Measurements from ENCODE around the gene PLPPR1.

The PLPPR1 gene

DNA sequence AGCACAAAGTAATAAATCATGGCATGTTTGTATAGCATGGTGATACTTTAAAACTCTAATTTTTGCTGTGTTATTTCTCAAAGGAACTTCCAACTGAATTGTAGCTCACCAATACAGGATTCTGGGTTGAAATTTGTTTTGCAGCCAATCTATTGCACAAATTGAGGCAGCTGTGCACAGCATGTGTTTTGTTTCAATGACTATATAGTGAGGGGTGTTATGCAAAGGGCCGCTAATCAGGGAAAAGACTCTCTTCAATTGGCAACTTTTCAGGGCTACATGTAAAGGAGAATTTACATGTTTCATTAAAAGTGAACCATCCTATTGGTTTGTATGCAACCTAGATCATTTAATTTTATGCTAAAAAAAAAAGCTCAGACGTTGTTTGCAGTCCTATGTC lies 44.6 kb downstream of the PLPPR1 start:
- TF ChIP-seq, protein P1, sequence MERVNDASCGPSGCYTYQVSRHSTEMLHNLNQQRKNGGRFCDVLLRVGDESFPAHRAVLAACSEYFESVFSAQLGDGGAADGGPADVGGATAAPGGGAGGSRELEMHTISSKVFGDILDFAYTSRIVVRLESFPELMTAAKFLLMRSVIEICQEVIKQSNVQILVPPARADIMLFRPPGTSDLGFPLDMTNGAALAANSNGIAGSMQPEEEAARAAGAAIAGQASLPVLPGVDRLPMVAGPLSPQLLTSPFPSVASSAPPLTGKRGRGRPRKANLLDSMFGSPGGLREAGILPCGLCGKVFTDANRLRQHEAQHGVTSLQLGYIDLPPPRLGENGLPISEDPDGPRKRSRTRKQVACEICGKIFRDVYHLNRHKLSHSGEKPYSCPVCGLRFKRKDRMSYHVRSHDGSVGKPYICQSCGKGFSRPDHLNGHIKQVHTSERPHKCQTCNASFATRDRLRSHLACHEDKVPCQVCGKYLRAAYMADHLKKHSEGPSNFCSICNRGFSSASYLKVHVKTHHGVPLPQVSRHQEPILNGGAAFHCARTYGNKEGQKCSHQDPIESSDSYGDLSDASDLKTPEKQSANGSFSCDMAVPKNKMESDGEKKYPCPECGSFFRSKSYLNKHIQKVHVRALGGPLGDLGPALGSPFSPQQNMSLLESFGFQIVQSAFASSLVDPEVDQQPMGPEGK (CRISPR knock-in tag; IDR thresholded peaks at IDR 0.05; ENCODE audit: borderline replicate concordance), result no peak
- TF ChIP-seq, protein P2, sequence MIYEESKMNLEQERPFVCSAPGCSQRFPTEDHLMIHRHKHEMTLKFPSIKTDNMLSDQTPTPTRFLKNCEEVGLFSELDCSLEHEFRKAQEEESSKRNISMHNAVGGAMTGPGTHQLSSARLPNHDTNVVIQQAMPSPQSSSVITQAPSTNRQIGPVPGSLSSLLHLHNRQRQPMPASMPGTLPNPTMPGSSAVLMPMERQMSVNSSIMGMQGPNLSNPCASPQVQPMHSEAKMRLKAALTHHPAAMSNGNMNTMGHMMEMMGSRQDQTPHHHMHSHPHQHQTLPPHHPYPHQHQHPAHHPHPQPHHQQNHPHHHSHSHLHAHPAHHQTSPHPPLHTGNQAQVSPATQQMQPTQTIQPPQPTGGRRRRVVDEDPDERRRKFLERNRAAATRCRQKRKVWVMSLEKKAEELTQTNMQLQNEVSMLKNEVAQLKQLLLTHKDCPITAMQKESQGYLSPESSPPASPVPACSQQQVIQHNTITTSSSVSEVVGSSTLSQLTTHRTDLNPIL (CRISPR knock-in tag; IDR thresholded peaks at IDR 0.05; ENCODE audit: low read depth), result no peak
- TF ChIP-seq CSDC2 (CRISPR knock-in tag; IDR thresholded peaks at IDR 0.05) (no peak), ZNF565 (CRISPR knock-in tag; conservative IDR thresholded peaks at IDR 0.05; ENCODE audit: low read depth) (no peak), ARNTL (CRISPR knock-in tag; IDR thresholded peaks at IDR 0.05; ENCODE audit: borderline replicate concordance, low read depth) (no peak), OSR1 (CRISPR knock-in tag; IDR thresholded peaks at IDR 0.05) (no peak)
- TF ChIP-seq, protein P3, sequence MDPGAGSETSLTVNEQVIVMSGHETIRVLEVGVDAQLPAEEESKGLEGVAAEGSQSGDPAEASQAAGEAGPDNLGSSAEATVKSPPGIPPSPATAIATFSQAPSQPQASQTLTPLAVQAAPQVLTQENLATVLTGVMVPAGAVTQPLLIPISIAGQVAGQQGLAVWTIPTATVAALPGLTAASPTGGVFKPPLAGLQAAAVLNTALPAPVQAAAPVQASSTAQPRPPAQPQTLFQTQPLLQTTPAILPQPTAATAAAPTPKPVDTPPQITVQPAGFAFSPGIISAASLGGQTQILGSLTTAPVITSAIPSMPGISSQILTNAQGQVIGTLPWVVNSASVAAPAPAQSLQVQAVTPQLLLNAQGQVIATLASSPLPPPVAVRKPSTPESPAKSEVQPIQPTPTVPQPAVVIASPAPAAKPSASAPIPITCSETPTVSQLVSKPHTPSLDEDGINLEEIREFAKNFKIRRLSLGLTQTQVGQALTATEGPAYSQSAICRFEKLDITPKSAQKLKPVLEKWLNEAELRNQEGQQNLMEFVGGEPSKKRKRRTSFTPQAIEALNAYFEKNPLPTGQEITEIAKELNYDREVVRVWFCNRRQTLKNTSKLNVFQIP (CRISPR knock-in tag; IDR thresholded peaks at IDR 0.05; ENCODE audit: borderline replicate concordance, low read depth), result no peak
- no peak for ATAC-seq

DNA sequence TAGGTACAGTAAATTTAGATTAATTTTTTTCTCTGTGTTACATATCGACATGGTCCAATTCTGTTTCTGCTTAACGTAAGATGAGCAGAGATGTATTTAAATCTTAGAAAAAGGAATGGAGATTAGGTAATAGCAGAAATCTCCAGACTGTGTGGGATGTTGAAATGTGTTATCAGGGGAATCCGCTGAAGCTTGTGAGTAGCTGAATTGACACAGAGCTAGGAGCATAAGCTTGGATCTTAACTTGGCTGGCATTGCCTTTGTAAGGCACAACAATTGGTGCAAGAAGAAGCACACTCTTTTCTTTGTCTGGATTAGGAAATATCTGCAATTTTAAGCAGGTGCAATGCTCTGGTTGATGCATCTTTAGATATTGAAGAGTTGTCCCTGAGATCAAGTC lies 53.1 kb downstream of the PLPPR1 start:
- TF ChIP-seq CSDC2 (CRISPR knock-in tag; IDR thresholded peaks at IDR 0.05), result no peak
- no peak for TF ChIP-seq SNAI2 (CRISPR knock-in tag; IDR thresholded peaks at IDR 0.05)
- TF ChIP-seq, protein P2 (CRISPR knock-in tag; IDR thresholded peaks at IDR 0.05; ENCODE audit: low read depth), result no peak
- TF ChIP-seq, protein P4, sequence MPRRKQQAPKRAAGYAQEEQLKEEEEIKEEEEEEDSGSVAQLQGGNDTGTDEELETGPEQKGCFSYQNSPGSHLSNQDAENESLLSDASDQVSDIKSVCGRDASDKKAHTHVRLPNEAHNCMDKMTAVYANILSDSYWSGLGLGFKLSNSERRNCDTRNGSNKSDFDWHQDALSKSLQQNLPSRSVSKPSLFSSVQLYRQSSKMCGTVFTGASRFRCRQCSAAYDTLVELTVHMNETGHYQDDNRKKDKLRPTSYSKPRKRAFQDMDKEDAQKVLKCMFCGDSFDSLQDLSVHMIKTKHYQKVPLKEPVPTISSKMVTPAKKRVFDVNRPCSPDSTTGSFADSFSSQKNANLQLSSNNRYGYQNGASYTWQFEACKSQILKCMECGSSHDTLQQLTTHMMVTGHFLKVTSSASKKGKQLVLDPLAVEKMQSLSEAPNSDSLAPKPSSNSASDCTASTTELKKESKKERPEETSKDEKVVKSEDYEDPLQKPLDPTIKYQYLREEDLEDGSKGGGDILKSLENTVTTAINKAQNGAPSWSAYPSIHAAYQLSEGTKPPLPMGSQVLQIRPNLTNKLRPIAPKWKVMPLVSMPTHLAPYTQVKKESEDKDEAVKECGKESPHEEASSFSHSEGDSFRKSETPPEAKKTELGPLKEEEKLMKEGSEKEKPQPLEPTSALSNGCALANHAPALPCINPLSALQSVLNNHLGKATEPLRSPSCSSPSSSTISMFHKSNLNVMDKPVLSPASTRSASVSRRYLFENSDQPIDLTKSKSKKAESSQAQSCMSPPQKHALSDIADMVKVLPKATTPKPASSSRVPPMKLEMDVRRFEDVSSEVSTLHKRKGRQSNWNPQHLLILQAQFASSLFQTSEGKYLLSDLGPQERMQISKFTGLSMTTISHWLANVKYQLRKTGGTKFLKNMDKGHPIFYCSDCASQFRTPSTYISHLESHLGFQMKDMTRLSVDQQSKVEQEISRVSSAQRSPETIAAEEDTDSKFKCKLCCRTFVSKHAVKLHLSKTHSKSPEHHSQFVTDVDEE (CRISPR knock-in tag; IDR thresholded peaks at IDR 0.05), result no peak
- no peak for TF ChIP-seq ISL1 (CRISPR knock-in tag; IDR thresholded peaks at IDR 0.05)
- no peak for TF ChIP-seq TOX (CRISPR knock-in tag; IDR thresholded peaks at IDR 0.05; ENCODE audit: borderline replicate concordance)
- no peak for TF ChIP-seq OSR1 (CRISPR knock-in tag; IDR thresholded peaks at IDR 0.05)
- TF ChIP-seq ARNTL (CRISPR knock-in tag; IDR thresholded peaks at IDR 0.05; ENCODE audit: borderline replicate concordance, low read depth), result no peak
- TF ChIP-seq ZNF565 (CRISPR knock-in tag; conservative IDR thresholded peaks at IDR 0.05; ENCODE audit: low read depth), result no peak
- TF ChIP-seq TCF4 (CRISPR knock-in tag; IDR thresholded peaks at IDR 0.05; ENCODE audit: borderline replicate concordance), result no peak
- TF ChIP-seq ZC3H10 (CRISPR knock-in tag; IDR thresholded peaks at IDR 0.05), result no peak
- TF ChIP-seq ZFP3 (CRISPR knock-in tag; IDR thresholded peaks at IDR 0.05), result no peak
- no peak for TF ChIP-seq ZNF70 (CRISPR knock-in tag; IDR thresholded peaks at IDR 0.05)
- TF ChIP-seq GLIS3 (CRISPR knock-in tag; IDR thresholded peaks at IDR 0.05), result no peak
- ATAC-seq, result no peak

DNA sequence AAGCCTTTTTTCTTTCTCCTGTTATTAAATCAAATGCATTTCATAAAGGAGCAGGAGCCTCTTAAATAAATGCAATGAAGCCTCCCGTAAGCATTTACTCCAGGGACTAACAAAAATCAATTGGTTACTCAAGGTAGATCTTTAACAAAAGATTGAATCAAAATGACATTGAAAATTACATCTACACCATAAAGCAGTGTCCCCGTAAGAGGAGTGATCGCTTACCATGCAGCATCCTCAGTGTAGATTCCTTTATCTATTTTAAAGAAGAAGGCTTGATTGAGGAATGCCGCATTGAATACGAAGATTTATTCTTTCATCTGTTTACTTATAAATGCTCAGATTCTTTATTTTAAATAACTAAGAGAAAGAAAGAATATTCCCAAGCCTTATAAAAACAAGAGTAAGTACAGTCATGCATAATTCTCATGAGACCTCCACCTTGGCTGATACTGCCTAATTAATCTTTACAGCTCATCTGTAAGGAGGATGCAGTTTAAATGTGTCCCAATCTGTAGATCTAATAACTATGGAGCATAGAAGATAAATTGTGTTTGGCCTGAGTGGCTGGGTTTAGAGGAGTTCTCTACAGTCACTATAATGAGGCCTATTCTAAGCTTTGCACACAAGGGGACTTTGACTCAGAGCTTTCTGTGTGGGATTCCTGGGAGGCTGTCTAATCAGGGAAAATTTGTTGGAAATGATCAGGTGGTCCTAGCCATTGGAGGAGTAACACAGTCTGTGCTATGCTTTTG lies 55.1 kb downstream of the PLPPR1 start:
- no peak for ATAC-seq
- TF ChIP-seq ZC3H10 (CRISPR knock-in tag; IDR thresholded peaks at IDR 0.05) (no peak), ZNF8 (CRISPR knock-in tag; IDR thresholded peaks at IDR 0.05) (no peak)

DNA sequence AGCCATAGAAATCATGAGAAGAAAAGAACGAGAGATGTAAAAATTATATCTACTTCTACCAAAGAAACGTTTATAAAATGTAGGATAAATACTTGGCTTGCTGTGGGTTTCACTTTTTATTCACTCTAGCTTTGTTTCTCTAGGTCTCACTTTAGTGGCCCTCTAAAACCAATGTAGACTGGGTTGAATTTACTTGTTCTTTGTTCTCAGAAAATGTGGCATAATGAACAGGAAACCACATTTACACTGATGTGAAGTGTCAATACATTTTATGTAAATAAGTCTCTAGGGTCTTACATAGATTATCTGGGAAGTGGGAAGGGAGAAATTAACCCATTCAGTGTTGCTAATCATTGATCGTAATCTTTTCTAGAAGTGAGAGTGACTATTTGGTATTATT lies 58.9 kb downstream of the PLPPR1 start:
- no peak for ATAC-seq
- TF ChIP-seq ARNTL (CRISPR knock-in tag; IDR thresholded peaks at IDR 0.05; ENCODE audit: borderline replicate concordance, low read depth), result no peak
- TF ChIP-seq ZNF70 (CRISPR knock-in tag; IDR thresholded peaks at IDR 0.05), result no peak
- TF ChIP-seq ISL1 (CRISPR knock-in tag; IDR thresholded peaks at IDR 0.05), result no peak
- TF ChIP-seq, protein P4 (CRISPR knock-in tag; IDR thresholded peaks at IDR 0.05), result no peak
- TF ChIP-seq, protein P2 (CRISPR knock-in tag; IDR thresholded peaks at IDR 0.05; ENCODE audit: low read depth), result no peak
- TF ChIP-seq ZNF565 (CRISPR knock-in tag; conservative IDR thresholded peaks at IDR 0.05; ENCODE audit: low read depth), result no peak
- no peak for TF ChIP-seq BACH2 (CRISPR knock-in tag; IDR thresholded peaks at IDR 0.05; ENCODE audit: borderline replicate concordance)
- TF ChIP-seq ZC3H10 (CRISPR knock-in tag; IDR thresholded peaks at IDR 0.05), result no peak
